Measurements from ENCODE around the gene LY6G5B. TPM values are rescaled to one million over a fixed set of nuclear protein-coding genes. Genes with fewer than 3 reads are reported as not detected.

The LY6G5B gene
- total and polyA plus RNA-seq, 2 experiments from 2014 or later: 7.9 to 8.4 TPM

DNA sequence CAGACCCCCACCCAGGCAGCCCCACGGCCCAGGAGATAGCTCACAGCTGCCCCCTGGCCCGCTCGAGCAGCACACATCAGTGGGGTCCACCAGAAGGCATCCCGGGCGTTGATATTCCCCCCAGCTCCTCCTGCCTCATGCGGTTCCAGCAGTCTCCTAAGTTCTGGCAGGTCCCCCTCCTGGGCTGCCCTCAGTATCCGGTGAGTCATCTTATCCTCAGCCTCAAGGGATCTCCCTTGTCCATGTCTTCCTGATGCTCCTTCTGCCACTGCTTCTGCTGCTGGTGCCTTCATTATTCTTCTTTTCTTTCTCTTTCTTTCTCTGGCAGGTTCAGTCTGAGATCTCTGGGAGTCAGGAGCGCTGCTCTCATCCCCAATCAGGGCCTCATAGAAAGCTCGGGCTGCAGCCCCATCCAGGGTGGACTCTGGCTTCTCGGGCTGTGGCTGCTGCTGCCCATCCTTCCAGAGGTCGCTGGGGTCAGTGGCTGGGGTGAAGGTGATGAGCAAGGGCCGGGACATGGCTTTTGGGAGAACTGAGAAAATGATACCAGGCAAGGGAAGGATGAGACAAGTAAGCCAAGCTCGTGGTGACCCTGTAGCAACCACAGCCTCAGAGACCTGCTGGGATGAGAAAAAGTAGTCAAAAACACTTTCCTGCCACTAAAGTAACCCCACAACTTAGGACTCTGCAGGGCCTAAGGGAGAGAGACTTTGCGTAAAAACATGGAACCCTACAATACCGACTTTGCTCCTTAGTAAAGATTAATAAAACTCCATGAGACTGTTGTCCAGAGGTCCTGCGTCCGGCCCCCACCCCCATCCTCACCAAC, 5.6 kb upstream of the LY6G5B start:
- H3K27me3 ChIP-seq (ENCODE audit: insufficient read depth): no peaks in the 10 kb centered on the region
- TF ChIP-seq STAT1 (IDR thresholded peaks at IDR 0.05; ENCODE audit: unreplicated experiment): no peak
- TF ChIP-seq CTCF (conservative IDR thresholded peaks at IDR 0.05; ENCODE audit: low read depth in 2 of 2): peak in 1 of 2 experiments; percentile 8; a peak in 1 of 4 replicates
- ATAC-seq (no peak), DNase-seq (ENCODE audit: low spot score) (no peak)
- H2AFZ ChIP-seq: no peak overlapping the region
- H3K27ac ChIP-seq (ENCODE audit: low read depth): peak overlapping the region; percentile 94
- peaks cover 21% of the 10 kb centered on the region; the same call in 1 of the 2 replicates for H3F3A ChIP-seq (replicated peaks; ENCODE audit: low read depth)
- peaks cover 34% of the 10 kb centered on the region for H3K36me3 ChIP-seq (ENCODE audit: insufficient read depth)
- Mint-ChIP-seq H3K27me3 (ENCODE audit: insufficient read depth, low read depth, poor library complexity) (peaks cover 23% of the 10 kb centered on the region), H3K4me3 (peak overlapping the region; percentile 93), H3K9me3 (no peaks in the 10 kb centered on the region; the same call in 2 of the 3 replicates), H3K4me1 (peaks cover 43% of the 10 kb centered on the region), H3K36me3 (ENCODE audit: low read depth) (peaks cover 69% of the 10 kb centered on the region), H3K27ac (peak overlapping the region; percentile 98)
- H4K20me1 ChIP-seq (replicated peaks; ENCODE audit: insufficient read depth): peaks cover 12% of the 10 kb centered on the region
- peak overlapping the region; percentile 89 for H3K4me2 ChIP-seq
- H3K79me2 ChIP-seq (replicated peaks; ENCODE audit: insufficient read depth): peaks cover 56% of the 10 kb centered on the region
- H3K9me2 ChIP-seq (ENCODE audit: insufficient read depth): no peaks in the 10 kb centered on the region
- H3K4me3 ChIP-seq: peak overlapping the region; percentile 97
- peaks cover 26% of the 10 kb centered on the region for H3K4me1 ChIP-seq (ENCODE audit: insufficient read depth)

DNA sequence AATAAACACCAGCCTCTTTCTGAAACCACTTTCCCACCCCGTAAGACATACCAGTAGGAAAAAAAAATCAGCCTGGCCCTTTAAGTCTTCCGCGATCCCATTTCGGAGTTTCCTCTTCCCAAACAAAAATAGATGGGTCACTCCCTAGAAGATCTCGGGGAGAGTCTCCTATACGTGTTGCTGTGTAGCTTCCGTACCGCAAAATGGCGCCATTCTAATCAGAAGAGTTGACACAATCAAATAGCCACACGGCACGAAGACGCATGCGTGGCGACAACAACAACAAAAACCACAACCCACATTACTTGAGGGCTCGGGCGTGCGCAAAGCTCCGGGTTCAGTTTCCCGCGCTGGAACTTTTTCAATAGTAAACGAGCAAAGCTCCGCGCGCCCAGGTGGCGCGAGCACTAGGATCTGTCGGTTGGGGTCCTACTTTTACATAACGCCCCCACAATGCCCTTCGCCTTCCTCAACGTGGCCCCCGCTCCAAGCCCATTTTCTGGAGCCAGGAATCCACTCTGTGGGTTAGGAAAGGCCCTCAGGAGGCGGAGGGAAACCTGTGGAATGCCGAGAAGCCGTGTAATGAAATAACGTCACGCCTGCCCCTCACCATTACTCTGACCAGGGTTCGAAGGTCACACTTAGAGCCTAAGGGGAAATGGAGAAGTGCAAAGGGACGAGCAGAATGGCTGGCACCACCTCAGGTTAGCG, 4.8 kb upstream of the LY6G5B start, which contains the start of gene GPANK1:
GPANK1 (minus strand) TSS at position 208 of the 711 bp plus-strand sequence. CDS start 519 bp downstream, outside the sequence.
- no peaks in the 10 kb centered on the region for H3K27me3 ChIP-seq (ENCODE audit: insufficient read depth)
- no peak for TF ChIP-seq EZH2phosphoT487 (IDR thresholded peaks at IDR 0.05; ENCODE audit: unreplicated experiment)
- no peak for TF ChIP-seq JUNB (IDR thresholded peaks at IDR 0.05; ENCODE audit: unreplicated experiment)
- no peak for TF ChIP-seq ZNF462 (CRISPR knock-in tag; IDR thresholded peaks at IDR 0.05)
- TF ChIP-seq EZH2 (IDR thresholded peaks at IDR 0.05; ENCODE audit: low read depth, unreplicated experiment): no peak
- no peak for TF ChIP-seq REST (IDR thresholded peaks at IDR 0.05; ENCODE audit: unreplicated experiment)

More for the DNA sequence above, 4.8 kb upstream of the LY6G5B start, which contains the start of gene GPANK1:
- H3K4me2 ChIP-seq: peak within 1 kb of the TSS; percentile 89
- peaks cover 51% of the 10 kb centered on the region for H3K79me2 ChIP-seq (replicated peaks; ENCODE audit: insufficient read depth)
- H4K20me1 ChIP-seq (replicated peaks; ENCODE audit: insufficient read depth): peaks cover 12% of the 10 kb centered on the region
- H3K27ac ChIP-seq (ENCODE audit: low read depth): peak within 1 kb of the TSS; percentile 94
- Mint-ChIP-seq H3K4me3 (peak within 1 kb of the TSS; percentile 93), H3K4me1 (peaks cover 35% of the 10 kb centered on the region), H3K36me3 (ENCODE audit: low read depth) (peaks cover 77% of the 10 kb centered on the region), H3K9me3 (no peaks in the 10 kb centered on the region; the same call in 2 of the 3 replicates), H3K27me3 (ENCODE audit: insufficient read depth, low read depth, poor library complexity) (peaks cover 17% of the 10 kb centered on the region), H3K27ac (peak within 1 kb of the TSS; percentile 98)
- peak within 1 kb of the TSS; percentile 97 for H3K4me3 ChIP-seq
- peak within 1 kb of the TSS; percentile 1; the same call in 1 of the 2 replicates for H2AFZ ChIP-seq
- peaks cover 25% of the 10 kb centered on the region for H3K4me1 ChIP-seq (ENCODE audit: insufficient read depth)
- H3F3A ChIP-seq (replicated peaks; ENCODE audit: low read depth): peaks cover 21% of the 10 kb centered on the region; the same call in 1 of the 2 replicates
- peak; percentile 88 for DNase-seq (ENCODE audit: low spot score)
- H3K36me3 ChIP-seq (ENCODE audit: insufficient read depth): peaks cover 41% of the 10 kb centered on the region
- no peaks in the 10 kb centered on the region for H3K9me2 ChIP-seq (ENCODE audit: insufficient read depth)
- ATAC-seq: peak; percentile 32

Data from GM23338 (cell line).